Stimulated activated naive B cell treated with anti-CD40 and anti-IgM and Interleukin-4, amounts not matched to agents 10 μg/mL and 1 μg/mL and 100 μg/mL, for 72 hours (primary cell): Measurements from ENCODE around the gene HSD17B11.
"Not testable (repeated sequence)": the region's sequence is repeated elsewhere in the genome, so short reads cannot be mapped to it uniquely, and the experiment has no call there.

Experiments
- ATAC-seq, 2 donors: fragments of 150-1000 bp; cut with Tn5 transposase; replicated peaks; 2 replicates each; pipeline ENCODE4 v1.10.0; 2021; ENCODE audit warnings: moderate library complexity in 1 of 2
- DNase-seq: peaks from one replicate; pipeline ENCODE4 v3.0.0; 2021
- H3K27ac Mint-ChIP-seq: one replicate; pipeline ENCODE4 v1.8.0; 2022; ENCODE audit warnings: mild to moderate bottlenecking, mixed read lengths
- H3K27me3 Mint-ChIP-seq, 2 donors: one replicate each; pipeline ENCODE4 v1.8.0; 2022; ENCODE audit warnings: mixed read lengths in 2 of 2
- H3K36me3 Mint-ChIP-seq, 2 donors: one replicate each; pipeline ENCODE4 v1.8.0; 2022; ENCODE audit warnings: mixed read lengths in 2 of 2, mild to moderate bottlenecking in 1 of 2
- H3K4me1 Mint-ChIP-seq, 2 donors: one replicate each; pipeline ENCODE4 v1.8.0; 2022; ENCODE audit warnings: mixed read lengths in 2 of 2, mild to moderate bottlenecking in 1 of 2
- H3K4me3 Mint-ChIP-seq, 2 donors: one replicate each; pipeline ENCODE4 v1.8.0; 2022; ENCODE audit warnings: mild to moderate bottlenecking in 2 of 2, mixed read lengths in 2 of 2, moderate library complexity in 1 of 2
- H3K9me3 Mint-ChIP-seq, 2 donors: one replicate each; pipeline ENCODE4 v1.8.0; 2022; ENCODE audit warnings: mixed read lengths in 2 of 2, mild to moderate bottlenecking in 1 of 2

HSD17B11 gene

GRCh38 chr4:87390551-87390890 lies 467 bp downstream of the HSD17B11 start:
- ATAC-seq (peak; percentile 23 to 25), DNase-seq (no peak)
- peaks cover 11 to 21% of the 10 kb centered on the region in 2 donors for H3K36me3 Mint-ChIP-seq
- H3K4me3 Mint-ChIP-seq = peak overlapping the region; percentile 91 to 94
- H3K27me3 Mint-ChIP-seq = no peaks in the 10 kb centered on the region
- H3K9me3 Mint-ChIP-seq = peaks cover 3 to 7% of the 10 kb centered on the region in 2 donors
- peak overlapping the region; percentile 93 for H3K27ac Mint-ChIP-seq
- H3K4me1 Mint-ChIP-seq = peaks cover 23 to 36% of the 10 kb centered on the region in 2 donors

- peaks cover 13 to 25% of the 10 kb centered on the region in 2 donors for H3K36me3 Mint-ChIP-seq
- peaks cover 26 to 40% of the 10 kb centered on the region in 2 donors for H3K4me1 Mint-ChIP-seq
- H3K4me3 Mint-ChIP-seq = peak overlapping the region; percentile 91 to 94
- H3K27ac Mint-ChIP-seq = peak overlapping the region; percentile 56
- H3K27me3 Mint-ChIP-seq, ATAC-seq, DNase-seq, H3K9me3 Mint-ChIP-seq: not testable (repeated sequence)
Measured at GRCh38 chr4:87390055-87390454, 933 bp downstream of the HSD17B11 start.

DNA sequence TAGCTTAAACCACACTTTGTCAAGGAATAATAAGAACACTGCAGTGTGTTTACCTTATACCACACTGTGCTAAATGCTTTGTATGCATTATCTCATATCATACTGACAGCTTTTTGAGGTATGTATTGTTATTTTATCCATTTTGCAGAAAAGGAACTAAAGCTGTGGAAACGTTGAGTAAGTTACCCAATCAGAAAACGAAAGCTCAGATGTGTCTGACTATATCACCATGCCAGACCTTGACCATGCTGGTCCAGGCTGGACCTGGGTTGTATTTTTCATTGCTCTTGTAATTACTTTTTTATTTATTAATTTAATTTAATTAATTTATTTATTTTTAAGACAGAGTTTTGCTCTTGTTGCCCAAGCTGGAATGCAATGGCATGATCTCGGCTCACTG lies 2.1 kb downstream of the HSD17B11 start:
- Mint-ChIP-seq H3K4me1 (peaks cover 29 to 45% of the 10 kb centered on the region in 2 donors), H3K36me3 (peaks cover 16 to 30% of the 10 kb centered on the region in 2 donors), H3K4me3 (peak overlapping the region in 1 of 2 donors; percentile 94), H3K27me3 (no peaks in the 10 kb centered on the region), H3K9me3 (peaks cover 3 to 7% of the 10 kb centered on the region in 2 donors), H3K27ac (peak overlapping the region; percentile 42)
- ATAC-seq (no peak), DNase-seq (no peak)

- DNase-seq (no peak), ATAC-seq (no peak)
- H3K36me3 Mint-ChIP-seq = peaks cover 16 to 34% of the 10 kb centered on the region in 2 donors
- H3K27ac Mint-ChIP-seq = peak overlapping the region; percentile 25
- peaks cover 3 to 7% of the 10 kb centered on the region in 2 donors for H3K9me3 Mint-ChIP-seq
- peaks cover 33 to 57% of the 10 kb centered on the region in 2 donors for H3K4me1 Mint-ChIP-seq
- no peak overlapping the region for H3K4me3 Mint-ChIP-seq
- H3K27me3 Mint-ChIP-seq = no peaks in the 10 kb centered on the region
Measured at GRCh38 chr4:87387237-87387636, 3.8 kb downstream of the HSD17B11 start.

DNA sequence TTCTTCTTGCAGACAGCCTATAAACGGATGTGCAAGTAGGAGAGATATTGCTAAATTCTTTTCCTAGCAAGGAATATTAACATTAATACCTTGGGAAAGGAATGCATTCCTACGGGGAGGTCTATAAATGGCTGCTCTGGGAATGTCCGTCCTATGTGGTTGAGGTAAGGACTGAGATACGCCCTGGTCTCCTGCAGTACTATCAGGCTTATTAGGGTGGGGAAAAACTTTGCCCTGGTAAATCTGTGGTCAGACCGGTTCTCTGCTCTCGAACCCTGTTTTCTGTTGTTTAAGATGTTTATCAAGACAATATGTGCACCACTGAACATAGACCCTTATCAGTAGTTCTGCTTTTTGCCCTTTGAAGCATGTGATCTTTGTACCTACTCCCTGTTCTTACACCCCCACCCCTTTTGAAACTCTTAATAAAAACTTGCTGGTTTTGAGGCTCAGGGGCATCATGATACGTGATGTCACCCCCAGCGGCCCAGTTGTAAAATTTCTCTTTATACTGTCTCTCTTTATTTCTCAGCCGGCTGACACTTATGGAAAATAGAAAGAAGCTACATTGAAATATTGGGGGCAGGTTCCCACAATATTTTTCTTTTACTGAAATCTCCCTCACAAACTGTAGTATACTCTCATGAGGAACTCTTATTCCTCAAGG lies 6.4 kb downstream of the HSD17B11 start:
- DNase-seq, H3K27me3 Mint-ChIP-seq, ATAC-seq, H3K4me3 Mint-ChIP-seq, H3K9me3 Mint-ChIP-seq, H3K27ac Mint-ChIP-seq: not testable (repeated sequence)
- peaks cover 29 to 48% of the 10 kb centered on the region in 2 donors for H3K4me1 Mint-ChIP-seq
- peaks cover 20 to 39% of the 10 kb centered on the region in 2 donors for H3K36me3 Mint-ChIP-seq

DNA sequence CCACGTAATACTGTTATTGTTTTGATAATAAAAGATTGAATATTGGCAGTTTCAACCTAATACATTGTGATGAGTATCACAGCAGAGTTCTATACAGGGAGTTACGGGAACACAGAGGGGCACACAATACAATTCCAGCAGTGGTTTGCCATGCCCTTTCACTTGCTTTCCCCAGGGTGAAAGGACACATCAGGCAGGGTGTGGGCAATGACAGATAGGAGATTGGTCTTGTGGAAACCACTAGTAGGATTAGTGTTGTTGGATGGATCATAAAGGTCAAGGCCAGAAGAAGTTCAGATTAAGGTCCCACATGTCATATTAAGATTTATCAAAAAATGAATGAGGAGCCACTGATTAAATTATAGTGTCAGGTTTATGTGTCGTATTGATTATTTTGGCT lies 8.1 kb downstream of the HSD17B11 start:
- peaks cover 2 to 3% of the 10 kb centered on the region in 2 donors for H3K9me3 Mint-ChIP-seq
- no peak for DNase-seq
- peaks cover 16 to 31% of the 10 kb centered on the region in 2 donors for H3K36me3 Mint-ChIP-seq
- peak overlapping the region; percentile 0 for H3K27ac Mint-ChIP-seq
- H3K4me1 Mint-ChIP-seq = peaks cover 19 to 33% of the 10 kb centered on the region in 2 donors
- ATAC-seq = no peak
- H3K4me3 Mint-ChIP-seq = no peak overlapping the region
- H3K27me3 Mint-ChIP-seq = no peaks in the 10 kb centered on the region

- Mint-ChIP-seq H3K4me1 (peaks cover 13 to 25% of the 10 kb centered on the region in 2 donors), H3K4me3 (no peak overlapping the region), H3K27me3 (no peaks in the 10 kb centered on the region), H3K9me3 (no peaks in the 10 kb centered on the region), H3K27ac (no peak overlapping the region), H3K36me3 (peaks cover 12 to 23% of the 10 kb centered on the region in 2 donors)
- DNase-seq (no peak), ATAC-seq (no peak)
Measured at GRCh38 chr4:87382116-87382515, 8.9 kb downstream of the HSD17B11 start.

DNA sequence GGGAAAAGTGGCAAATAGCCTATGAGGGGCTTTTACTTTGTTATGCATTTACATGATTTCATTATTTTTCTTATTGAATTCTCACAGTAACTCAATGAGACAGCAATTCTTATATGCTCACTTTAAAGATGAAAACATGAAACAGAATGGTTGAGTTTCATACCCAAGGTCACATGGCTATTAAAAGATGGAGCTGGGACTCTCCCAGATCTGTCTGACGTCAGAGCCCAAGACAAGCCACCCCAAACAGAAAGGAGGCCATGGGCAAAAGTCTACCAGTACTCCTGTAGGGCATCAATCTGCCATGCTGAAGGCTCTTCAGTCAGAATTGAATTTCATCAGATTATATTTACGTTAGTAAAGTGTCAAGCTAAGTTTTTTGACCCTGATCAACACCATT lies 13.2 kb downstream of the HSD17B11 start:
- H3K27ac Mint-ChIP-seq = peak overlapping the region; percentile 25
- no peak overlapping the region for H3K4me3 Mint-ChIP-seq
- H3K27me3 Mint-ChIP-seq = no peaks in the 10 kb centered on the region
- H3K36me3 Mint-ChIP-seq = peaks cover 8 to 9% of the 10 kb centered on the region in 2 donors
- ATAC-seq (no peak), DNase-seq (no peak)
- H3K9me3 Mint-ChIP-seq = no peaks in the 10 kb centered on the region
- peaks cover 2% of the 10 kb centered on the region in 2 donors for H3K4me1 Mint-ChIP-seq

DNA sequence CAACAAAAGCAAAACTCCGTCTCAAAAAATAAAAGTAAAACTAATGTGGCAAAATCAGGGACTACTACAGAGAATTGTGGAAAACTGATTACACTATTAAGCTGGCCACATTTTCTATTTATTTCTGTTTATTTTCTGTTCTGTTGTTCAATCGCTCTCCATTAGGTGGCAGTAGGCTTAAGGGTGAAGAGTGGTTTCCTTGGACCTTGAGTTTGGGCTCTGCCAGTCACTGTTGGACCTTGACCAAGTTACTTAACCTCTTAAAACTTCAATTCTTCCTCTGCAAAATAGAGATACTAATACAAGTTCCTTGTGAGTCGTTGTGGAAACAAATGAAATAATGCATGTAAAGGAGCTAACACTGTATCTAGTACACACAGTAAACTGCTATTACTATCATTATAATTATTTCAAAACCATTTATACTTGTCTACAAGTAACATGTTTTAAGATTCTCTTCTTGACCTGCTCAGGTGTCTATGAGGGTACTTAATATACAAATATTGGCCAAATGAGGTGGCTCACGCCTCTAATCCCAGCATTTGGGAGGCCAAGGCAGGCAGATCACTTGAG lies 15.2 kb downstream of the HSD17B11 start:
- H3K27ac Mint-ChIP-seq = no peak overlapping the region

DNA sequence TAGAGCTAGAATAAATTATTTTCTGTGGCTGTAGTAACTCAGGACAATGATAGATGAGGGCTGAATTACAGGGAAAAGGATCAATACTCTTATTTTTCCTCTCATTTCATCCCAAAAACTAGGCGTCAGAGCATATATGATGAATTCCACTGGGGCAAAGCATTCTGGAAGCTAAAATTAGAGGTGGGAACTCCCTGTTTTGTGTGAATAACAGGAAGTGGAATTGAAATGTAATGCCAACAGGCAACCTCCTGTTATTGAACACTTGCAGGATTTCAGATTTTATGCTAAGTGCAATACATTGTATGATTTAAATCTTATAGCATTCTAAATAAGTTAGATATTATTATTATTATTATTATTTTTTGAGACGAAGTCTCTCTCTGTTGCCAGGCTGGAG lies 20.9 kb downstream of the HSD17B11 start:
- H3K27ac Mint-ChIP-seq = no peak overlapping the region
- peaks cover 1 to 5% of the 10 kb centered on the region in 2 donors for H3K4me1 Mint-ChIP-seq
- DNase-seq (no peak), ATAC-seq (no peak)
- no peak overlapping the region for H3K4me3 Mint-ChIP-seq
- no peaks in the 10 kb centered on the region for H3K27me3 Mint-ChIP-seq
- H3K9me3 Mint-ChIP-seq = no peaks in the 10 kb centered on the region
- peaks cover 19 to 28% of the 10 kb centered on the region in 2 donors for H3K36me3 Mint-ChIP-seq

More for the DNA sequence above, 15.2 kb downstream of the HSD17B11 start:
- no peak for DNase-seq
- Mint-ChIP-seq H3K4me3 (no peak overlapping the region), H3K36me3 (peaks cover 11 to 13% of the 10 kb centered on the region in 2 donors), H3K4me1 (peaks cover 0 to 2% of the 10 kb centered on the region in 2 donors), H3K9me3 (no peaks in the 10 kb centered on the region), H3K27me3 (no peaks in the 10 kb centered on the region)
- peak; percentile 36 to 55 for ATAC-seq

- Mint-ChIP-seq H3K27ac (no peak overlapping the region), H3K4me1 (peaks cover 1 to 5% of the 10 kb centered on the region in 2 donors), H3K27me3 (no peaks in the 10 kb centered on the region), H3K4me3 (no peak overlapping the region), H3K9me3 (no peaks in the 10 kb centered on the region), H3K36me3 (peaks cover 21 to 44% of the 10 kb centered on the region in 2 donors)
- DNase-seq (no peak), ATAC-seq (no peak)
Measured at GRCh38 chr4:87366521-87367162, 24.3 kb downstream of the HSD17B11 start.

- no peak for ATAC-seq
- Mint-ChIP-seq H3K4me3 (no peak overlapping the region), H3K27me3 (no peaks in the 10 kb centered on the region), H3K27ac (no peak overlapping the region), H3K9me3 (no peaks in the 10 kb centered on the region), H3K4me1 (peaks cover 1 to 5% of the 10 kb centered on the region in 2 donors), H3K36me3 (peaks cover 14 to 43% of the 10 kb centered on the region in 2 donors)
- DNase-seq = no peak
Measured at GRCh38 chr4:87365348-87365747, 25.6 kb downstream of the HSD17B11 start.

DNA sequence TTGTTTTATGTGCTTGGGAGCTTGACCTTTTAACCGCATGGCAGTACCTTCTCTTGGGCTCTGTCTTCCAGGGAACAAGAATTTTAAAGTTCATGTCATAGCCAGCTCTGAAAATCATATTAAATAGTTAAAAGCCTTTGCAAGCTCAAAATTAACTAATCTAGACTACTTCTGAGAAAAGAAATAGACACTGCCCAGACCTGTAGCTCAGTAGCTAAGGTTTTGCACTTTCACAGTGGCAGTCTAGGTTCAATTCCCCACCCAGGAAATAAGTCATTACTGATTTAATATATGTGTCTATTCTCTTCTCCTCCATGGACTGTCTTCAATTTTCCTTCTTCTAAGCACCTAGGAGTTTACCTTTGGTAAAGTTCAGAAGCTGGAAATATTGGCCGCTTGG lies 27.4 kb downstream of the HSD17B11 start:
- no peak for DNase-seq
- ATAC-seq = no peak
- no peak overlapping the region for H3K27ac Mint-ChIP-seq
- no peaks in the 10 kb centered on the region for H3K27me3 Mint-ChIP-seq
- H3K36me3 Mint-ChIP-seq = peaks cover 16 to 49% of the 10 kb centered on the region in 2 donors
- H3K9me3 Mint-ChIP-seq = no peaks in the 10 kb centered on the region
- no peak overlapping the region for H3K4me3 Mint-ChIP-seq
- no peaks in the 10 kb centered on the region for H3K4me1 Mint-ChIP-seq

- Mint-ChIP-seq H3K9me3 (no peaks in the 10 kb centered on the region), H3K4me3 (no peak overlapping the region), H3K4me1 (no peaks in the 10 kb centered on the region), H3K36me3 (peaks cover 11 to 39% of the 10 kb centered on the region in 2 donors), H3K27me3 (no peaks in the 10 kb centered on the region), H3K27ac (no peak overlapping the region)
- DNase-seq (no peak), ATAC-seq (no peak)
Measured at GRCh38 chr4:87360338-87360935, 30.6 kb downstream of the HSD17B11 start.
